ENCODE data around the gene SP2.
A peak's percentile ranks its signal among the peaks of the same experiment; 100 is the strongest.

Gene SP2

GRCh38 chr17:47946929-47947397 lies 50.9 kb downstream of the SP2 start:
- no peak overlapping the region for H2AK5ac ChIP-seq (ENCODE audit: low read length)
- H2AFZ ChIP-seq (ENCODE audit: insufficient read depth, low read length, poor library complexity): no peak overlapping the region
- WGBS (ENCODE audit: extremely low coverage, insufficient coverage, insufficient read length): no CpG with 5 or more reads among the region's 2 CpGs
- peaks cover 0 to 4% of the 10 kb centered on the region in 2 experiments for H3K4me1 ChIP-seq (ENCODE audit: control insufficient read depth in 1 of 2, insufficient read depth in 2 of 2, low read length in 2 of 2)
- no peak overlapping the region for H4K12ac ChIP-seq (ENCODE audit: low read depth, low read length)
- H2BK5ac ChIP-seq (ENCODE audit: low read depth, low read length, poor library complexity): no peak overlapping the region
- H3K27ac ChIP-seq (ENCODE audit: low read depth, low read length): no peak overlapping the region
- no peak overlapping the region for H3K4me3 ChIP-seq (ENCODE audit: low read depth, low read length)
- H3K79me2 ChIP-seq (ENCODE audit: control insufficient read depth, insufficient read depth, low read length, poor library complexity): no peaks in the 10 kb centered on the region
- no peak overlapping the region for H4K8ac ChIP-seq (ENCODE audit: low read depth, low read length)
- H2BK12ac ChIP-seq (ENCODE audit: low read length): no peak overlapping the region
- H3K4me2 ChIP-seq (ENCODE audit: low read length): no peak overlapping the region
- H3K9me3 ChIP-seq (ENCODE audit: insufficient read depth, low read depth, low read length): no peaks in the 10 kb centered on the region
- no peak overlapping the region for H3K23ac ChIP-seq (ENCODE audit: low read length)
- DNase-seq: peak; percentile 72 to 87
- H4K91ac ChIP-seq (ENCODE audit: low read depth, low read length): no peak overlapping the region
- no peak overlapping the region for H3K18ac ChIP-seq (ENCODE audit: low read length)
- H3K36me3 ChIP-seq (ENCODE audit: control insufficient read depth in 1 of 2, insufficient read depth in 2 of 2, low read length in 2 of 2): no peaks in the 10 kb centered on the region
- no peak overlapping the region for H3K4ac ChIP-seq (ENCODE audit: low read depth, low read length)
- H2BK120ac ChIP-seq (ENCODE audit: insufficient read depth, low read length, poor library complexity): no peak overlapping the region
- no peaks in the 10 kb centered on the region for H3K27me3 ChIP-seq (ENCODE audit: insufficient read depth, low read length)
- no peaks in the 10 kb centered on the region for H3K79me1 ChIP-seq (ENCODE audit: low read length)
- no peak overlapping the region for H3K14ac ChIP-seq (ENCODE audit: low read length)
- H3K9ac ChIP-seq (ENCODE audit: low read length): no peak overlapping the region

GRCh38 chr17:47948706-47949196 lies 52.7 kb downstream of the SP2 start:
- no peaks in the 10 kb centered on the region for H3K36me3 ChIP-seq (ENCODE audit: control insufficient read depth in 1 of 2, insufficient read depth in 2 of 2, low read length in 2 of 2)
- H2AK5ac ChIP-seq (ENCODE audit: low read length): no peak overlapping the region
- H3K79me2 ChIP-seq (ENCODE audit: control insufficient read depth, insufficient read depth, low read length, poor library complexity): no peaks in the 10 kb centered on the region
- H3K14ac ChIP-seq (ENCODE audit: low read length): no peak overlapping the region
- no CpG with 5 or more reads among the region's 5 CpGs for WGBS (ENCODE audit: extremely low coverage, insufficient coverage, insufficient read length)
- no peak overlapping the region for H4K12ac ChIP-seq (ENCODE audit: low read depth, low read length)
- no peaks in the 10 kb centered on the region for H3K27me3 ChIP-seq (ENCODE audit: insufficient read depth, low read length)
- H2BK120ac ChIP-seq (ENCODE audit: insufficient read depth, low read length, poor library complexity): no peak overlapping the region
- no peak for DNase-seq
- no peaks in the 10 kb centered on the region for H3K9me3 ChIP-seq (ENCODE audit: insufficient read depth, low read depth, low read length)
- H3K4me1 ChIP-seq (ENCODE audit: control insufficient read depth in 1 of 2, insufficient read depth in 2 of 2, low read length in 2 of 2): peaks cover 0 to 2% of the 10 kb centered on the region in 2 experiments
- H3K4me2 ChIP-seq (ENCODE audit: low read length): no peak overlapping the region
- H3K23ac ChIP-seq (ENCODE audit: low read length): no peak overlapping the region
- no peaks in the 10 kb centered on the region for H3K79me1 ChIP-seq (ENCODE audit: low read length)
- H2BK5ac ChIP-seq (ENCODE audit: low read depth, low read length, poor library complexity): no peak overlapping the region
- no peak overlapping the region for H3K4ac ChIP-seq (ENCODE audit: low read depth, low read length)
- H4K8ac ChIP-seq (ENCODE audit: low read depth, low read length): no peak overlapping the region
- H3K27ac ChIP-seq (ENCODE audit: low read depth, low read length): no peak overlapping the region
- H4K91ac ChIP-seq (ENCODE audit: low read depth, low read length): no peak overlapping the region
- no peak overlapping the region for H3K18ac ChIP-seq (ENCODE audit: low read length)
- no peak overlapping the region for H2BK12ac ChIP-seq (ENCODE audit: low read length)
- no peak overlapping the region for H3K9ac ChIP-seq (ENCODE audit: low read length)
- no peak overlapping the region for H2AFZ ChIP-seq (ENCODE audit: insufficient read depth, low read length, poor library complexity)
- H3K4me3 ChIP-seq (ENCODE audit: low read depth, low read length): no peak overlapping the region

- no CpG with 5 or more reads among the region's 22 CpGs for WGBS (ENCODE audit: extremely low coverage, insufficient coverage, insufficient read length)
- no peak overlapping the region for H3K27ac ChIP-seq (ENCODE audit: low read depth, low read length)
- H3K27me3 ChIP-seq (ENCODE audit: insufficient read depth, low read length): no peaks in the 10 kb centered on the region
- H3K36me3 ChIP-seq (ENCODE audit: control insufficient read depth in 1 of 2, insufficient read depth in 2 of 2, low read length in 2 of 2): no peaks in the 10 kb centered on the region
- peak overlapping the region; percentile 19 for H3K14ac ChIP-seq (ENCODE audit: low read length)
- H2AFZ ChIP-seq (ENCODE audit: insufficient read depth, low read length, poor library complexity): peak overlapping the region; percentile 21
- H4K12ac ChIP-seq (ENCODE audit: low read depth, low read length): peak overlapping the region; percentile 37
- peak overlapping the region; percentile 1 for H4K91ac ChIP-seq (ENCODE audit: low read depth, low read length)
- H2AK5ac ChIP-seq (ENCODE audit: low read length): no peak overlapping the region
- no peak overlapping the region for H3K4me3 ChIP-seq (ENCODE audit: low read depth, low read length)
- peak; percentile 54 to 74 for DNase-seq
- no peak overlapping the region for H3K9ac ChIP-seq (ENCODE audit: low read length)
- H4K8ac ChIP-seq (ENCODE audit: low read depth, low read length): peak overlapping the region; percentile 81
- H3K4me2 ChIP-seq (ENCODE audit: low read length): peak overlapping the region; percentile 42
- H3K4ac ChIP-seq (ENCODE audit: low read depth, low read length): no peak overlapping the region
- H3K23ac ChIP-seq (ENCODE audit: low read length): no peak overlapping the region
- no peak overlapping the region for H2BK12ac ChIP-seq (ENCODE audit: low read length)
- H2BK120ac ChIP-seq (ENCODE audit: insufficient read depth, low read length, poor library complexity): no peak overlapping the region
- H3K79me1 ChIP-seq (ENCODE audit: low read length): no peaks in the 10 kb centered on the region
- H2BK5ac ChIP-seq (ENCODE audit: low read depth, low read length, poor library complexity): no peak overlapping the region
- H3K18ac ChIP-seq (ENCODE audit: low read length): no peak overlapping the region
- H3K4me1 ChIP-seq (ENCODE audit: control insufficient read depth in 1 of 2, insufficient read depth in 2 of 2, low read length in 2 of 2): peaks cover 0 to 2% of the 10 kb centered on the region in 2 experiments
- H3K9me3 ChIP-seq (ENCODE audit: insufficient read depth, low read depth, low read length): no peaks in the 10 kb centered on the region
- no peaks in the 10 kb centered on the region for H3K79me2 ChIP-seq (ENCODE audit: control insufficient read depth, insufficient read depth, low read length, poor library complexity)
Observed at GRCh38 chr17:47949197-47949759, 53.2 kb downstream of the SP2 start.

- no CpG with 5 or more reads among the region's 3 CpGs for WGBS (ENCODE audit: extremely low coverage, insufficient coverage, insufficient read length)
- H3K23ac ChIP-seq (ENCODE audit: low read length): no peak overlapping the region
- H4K12ac ChIP-seq (ENCODE audit: low read depth, low read length): peak overlapping the region; percentile 37
- H2BK12ac ChIP-seq (ENCODE audit: low read length): no peak overlapping the region
- no peak for DNase-seq
- no peak overlapping the region for H2AK5ac ChIP-seq (ENCODE audit: low read length)
- H3K79me2 ChIP-seq (ENCODE audit: control insufficient read depth, insufficient read depth, low read length, poor library complexity): no peaks in the 10 kb centered on the region
- no peak overlapping the region for H2BK120ac ChIP-seq (ENCODE audit: insufficient read depth, low read length, poor library complexity)
- no peak overlapping the region for H3K27ac ChIP-seq (ENCODE audit: low read depth, low read length)
- no peak overlapping the region for H3K4ac ChIP-seq (ENCODE audit: low read depth, low read length)
- H2AFZ ChIP-seq (ENCODE audit: insufficient read depth, low read length, poor library complexity): no peak overlapping the region
- H2BK5ac ChIP-seq (ENCODE audit: low read depth, low read length, poor library complexity): no peak overlapping the region
- H3K4me1 ChIP-seq (ENCODE audit: control insufficient read depth in 1 of 2, insufficient read depth in 2 of 2, low read length in 2 of 2): peaks cover 0 to 2% of the 10 kb centered on the region in 2 experiments
- no peaks in the 10 kb centered on the region for H3K27me3 ChIP-seq (ENCODE audit: insufficient read depth, low read length)
- H3K9me3 ChIP-seq (ENCODE audit: insufficient read depth, low read depth, low read length): no peaks in the 10 kb centered on the region
- no peaks in the 10 kb centered on the region for H3K36me3 ChIP-seq (ENCODE audit: control insufficient read depth in 1 of 2, insufficient read depth in 2 of 2, low read length in 2 of 2)
- H3K4me3 ChIP-seq (ENCODE audit: low read depth, low read length): no peak overlapping the region
- H3K14ac ChIP-seq (ENCODE audit: low read length): no peak overlapping the region
- H3K18ac ChIP-seq (ENCODE audit: low read length): no peak overlapping the region
- no peak overlapping the region for H4K91ac ChIP-seq (ENCODE audit: low read depth, low read length)
- H3K4me2 ChIP-seq (ENCODE audit: low read length): no peak overlapping the region
- H3K9ac ChIP-seq (ENCODE audit: low read length): no peak overlapping the region
- H4K8ac ChIP-seq (ENCODE audit: low read depth, low read length): peak overlapping the region; percentile 81
- H3K79me1 ChIP-seq (ENCODE audit: low read length): no peaks in the 10 kb centered on the region
Observed at GRCh38 chr17:47949946-47950345, 53.9 kb downstream of the SP2 start.

Measured in trophoblast cell (in vitro differentiated cells and primary cell).